Epidermal melanocyte (primary cell): ENCODE data around the gene CMTM8.
"Not testable (repeated sequence)": the region's sequence is repeated elsewhere in the genome, so short reads cannot be mapped to it uniquely, and the experiment has no call there.

Source experiments
- DNase-seq: peaks from one replicate; pipeline ENCODE4 v3.0.0; 2011; ENCODE audit warnings: low spot score; ENCODE audit not compliant: insufficient read length

The CMTM8 gene

DNA sequence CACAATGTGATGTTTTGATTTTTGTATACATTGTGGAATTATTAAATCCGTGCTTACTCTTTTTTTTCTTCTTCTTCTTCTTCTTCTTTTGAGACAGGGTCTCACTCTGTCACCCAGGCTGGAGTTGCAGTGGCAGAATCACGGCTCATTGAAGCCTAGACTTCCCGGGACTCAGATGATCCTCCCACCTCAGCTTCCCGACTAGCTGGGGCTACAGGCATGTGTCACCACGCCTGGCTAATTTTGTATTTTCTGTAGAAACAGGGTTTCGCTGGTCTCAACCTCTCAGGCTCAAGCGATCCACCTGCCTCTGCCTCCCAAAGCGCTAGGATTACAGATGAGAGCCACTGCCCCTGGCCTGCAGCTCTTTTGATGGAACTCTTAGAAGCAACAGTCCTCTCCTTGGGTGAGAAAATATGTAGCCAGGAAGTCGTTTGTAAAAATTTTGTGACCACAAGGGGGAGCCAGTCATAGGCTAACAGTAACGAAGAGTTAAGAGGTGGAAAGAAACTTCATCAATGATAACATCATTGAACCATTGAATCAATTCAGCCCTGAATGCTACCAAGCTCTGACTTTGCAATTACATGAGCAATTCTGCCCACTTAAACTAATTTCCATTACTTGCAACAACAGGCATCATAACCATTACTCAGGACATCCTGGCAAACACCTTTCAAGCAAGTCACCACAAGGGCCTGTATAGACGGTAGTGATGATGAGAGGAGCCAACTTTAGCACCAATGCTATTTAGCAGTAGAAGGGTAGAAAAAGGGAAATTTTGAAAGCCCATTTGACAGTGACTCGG lies 136.5 kb downstream of the CMTM8 start:
- DNase-seq = no peak

DNA sequence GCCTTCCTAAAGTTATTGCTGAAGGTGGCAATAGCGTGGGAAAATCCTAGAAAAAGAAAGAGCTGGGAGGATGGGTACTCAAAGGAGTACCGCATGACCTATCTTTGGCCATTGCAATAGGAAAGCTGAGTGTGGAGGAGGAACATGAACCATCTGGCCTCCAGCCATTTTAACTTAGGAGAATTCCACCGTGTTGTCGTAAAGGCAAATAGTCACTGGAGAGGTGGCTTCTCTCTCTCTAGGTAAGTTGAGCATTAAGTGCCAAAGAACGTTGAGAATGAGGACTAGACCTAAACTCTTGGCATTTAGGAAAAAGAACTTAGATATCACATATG lies 137.1 kb downstream of the CMTM8 start:
- DNase-seq = no peak

DNA sequence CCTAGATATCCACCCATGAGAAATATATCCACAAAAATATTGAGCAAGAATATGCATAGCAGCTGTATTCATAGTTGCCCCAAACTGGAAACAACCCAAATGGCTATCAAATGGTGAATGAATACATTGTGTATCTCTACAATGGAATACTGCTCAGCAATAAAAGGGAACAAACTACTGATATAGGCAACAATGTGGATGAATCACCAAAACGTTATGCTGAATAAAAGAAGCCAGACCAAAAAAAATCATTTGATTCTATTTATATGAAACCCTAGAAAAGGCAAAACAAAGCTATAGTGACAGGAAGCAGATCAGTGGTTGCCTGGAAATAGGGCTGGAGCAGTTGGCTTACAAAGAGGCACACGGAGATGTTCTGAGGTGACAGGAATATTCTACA lies 137.6 kb downstream of the CMTM8 start:
- DNase-seq = no peak

DNA sequence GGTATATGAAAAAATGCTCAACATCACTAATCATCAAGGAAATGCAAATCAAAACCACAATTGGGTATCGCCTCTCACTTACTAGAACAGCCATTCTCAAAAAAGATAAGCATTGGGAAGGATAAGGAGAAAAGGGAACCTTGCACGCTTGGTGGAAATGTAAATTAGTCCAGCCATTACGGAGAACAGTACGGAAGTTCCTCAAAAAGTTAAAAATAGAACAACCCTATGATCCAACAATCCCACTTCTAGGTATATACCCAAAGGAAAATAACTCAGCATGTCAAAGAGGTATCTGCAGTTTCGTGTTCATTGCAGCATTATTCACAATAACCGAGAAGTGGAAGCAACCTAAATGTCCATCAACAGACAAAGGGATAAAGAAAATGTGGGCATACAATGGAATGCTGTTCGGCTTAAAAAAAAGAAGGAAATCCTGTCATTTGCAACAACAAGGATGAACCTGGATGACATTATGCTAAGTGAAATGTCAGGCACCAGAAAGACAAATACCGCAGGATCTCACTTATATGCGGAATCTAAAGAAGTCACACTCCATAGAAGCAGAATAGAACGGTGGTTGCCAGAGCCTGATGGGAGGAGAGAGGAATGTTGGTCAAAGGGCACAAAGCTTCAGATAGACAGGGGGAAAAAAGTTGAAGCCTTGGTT lies 141.5 kb downstream of the CMTM8 start:
- no peak for DNase-seq

- DNase-seq = no peak
Observed at GRCh38 chr3:32381922-32382321, 143.4 kb downstream of the CMTM8 start.

DNA sequence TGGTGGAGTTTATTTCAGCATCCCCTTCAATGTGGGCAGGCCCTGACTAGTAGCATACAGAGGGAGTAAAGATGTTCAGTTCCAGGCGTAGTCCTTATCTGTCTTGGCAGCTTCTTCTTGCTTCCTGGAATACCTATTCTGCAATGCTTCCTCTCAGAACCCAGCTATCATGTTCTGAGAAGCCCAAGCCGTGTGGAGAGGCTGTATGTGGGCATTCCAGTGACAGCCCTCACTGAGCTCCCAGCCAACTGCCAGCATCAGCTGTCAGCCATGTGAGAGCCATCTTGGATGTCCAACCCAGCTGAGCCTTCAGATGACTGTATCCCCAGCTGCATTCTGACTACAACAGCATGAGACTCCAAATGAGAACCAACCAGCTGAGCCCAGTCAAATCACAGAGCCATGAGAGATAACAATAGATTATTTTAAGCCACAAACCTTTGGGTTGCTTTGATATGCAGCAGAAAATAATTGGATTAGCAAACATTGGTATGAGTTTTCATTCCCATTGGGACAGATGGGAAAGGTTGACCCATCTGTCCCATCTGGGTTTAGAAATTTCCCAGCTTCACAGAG lies 144.7 kb downstream of the CMTM8 start:
- no peak for DNase-seq

DNA sequence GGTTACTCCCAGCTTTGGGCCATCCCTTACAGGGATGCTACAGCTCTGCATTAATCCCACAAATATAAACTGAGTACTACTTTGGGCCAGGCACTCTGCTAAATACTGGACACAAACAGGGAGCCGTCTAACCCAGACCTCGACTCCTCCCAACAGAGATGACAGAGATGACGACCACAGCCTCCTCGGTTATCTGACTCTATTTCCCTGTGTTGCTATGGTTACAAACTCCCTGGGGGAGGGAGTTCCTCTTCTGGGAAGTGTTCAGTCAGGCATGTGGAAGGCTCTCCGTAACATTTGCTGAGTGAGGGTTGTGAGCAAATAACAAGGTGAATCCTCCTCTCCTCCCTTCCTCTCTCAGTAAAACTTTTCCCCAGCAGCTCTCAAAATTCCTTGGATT lies 146.5 kb downstream of the CMTM8 start:
- DNase-seq = no peak

GRCh38 chr3:32387512-32387911 lies 149.0 kb downstream of the CMTM8 start:
- no peak for DNase-seq

- DNase-seq = not testable (repeated sequence)
Observed at GRCh38 chr3:32389577-32389976, 151.1 kb downstream of the CMTM8 start.

GRCh38 chr3:32391643-32392535 lies 153.4 kb downstream of the CMTM8 start, which contains the start of gene CMTM7:
Gene CMTM7, plus strand, starts transcription at chr3:32391853. Its CDS starts 54 bp downstream, at chr3:32391907.
- no peak for DNase-seq

DNA sequence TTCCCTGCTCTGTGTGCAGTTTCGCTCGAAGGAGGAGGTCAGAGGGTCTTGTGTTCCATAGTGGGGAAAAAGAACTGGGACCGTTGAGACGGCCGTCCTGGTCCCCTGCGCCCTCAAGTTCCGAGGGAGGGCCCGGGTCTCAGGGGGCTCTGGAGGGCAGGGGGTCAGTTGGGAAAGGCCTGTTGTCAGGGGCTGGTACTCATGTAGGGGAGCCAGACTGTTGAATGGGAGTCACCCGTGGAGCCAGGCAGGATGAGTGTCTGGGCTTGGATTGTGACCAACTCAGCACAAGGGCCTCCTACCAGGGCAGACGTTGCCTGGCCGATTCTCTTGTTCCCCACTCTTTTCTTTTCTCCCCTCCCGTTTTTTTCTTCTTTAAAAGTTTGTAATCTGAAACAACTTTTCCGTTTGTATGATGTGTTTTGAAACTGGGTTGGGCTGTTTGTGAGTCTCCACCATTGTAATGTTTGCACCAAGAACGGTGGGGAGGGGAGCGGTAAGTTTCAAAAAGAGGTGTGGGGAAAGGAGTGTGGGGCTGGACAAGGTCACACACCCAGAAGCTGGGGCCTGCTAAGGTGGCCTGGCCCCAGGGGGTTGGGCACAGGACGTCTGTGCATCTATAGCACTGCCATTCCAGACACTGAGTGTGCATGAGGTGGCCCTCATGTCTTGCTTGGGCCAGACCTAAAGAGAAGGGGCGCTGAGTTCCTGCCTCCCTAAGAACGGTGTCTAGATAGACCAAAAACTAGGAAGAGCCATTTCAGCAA lies 154.2 kb downstream of the CMTM8 start:
- no peak for DNase-seq

- DNase-seq = no peak
Observed at GRCh38 chr3:32395496-32395895, 157.0 kb downstream of the CMTM8 start.

DNA sequence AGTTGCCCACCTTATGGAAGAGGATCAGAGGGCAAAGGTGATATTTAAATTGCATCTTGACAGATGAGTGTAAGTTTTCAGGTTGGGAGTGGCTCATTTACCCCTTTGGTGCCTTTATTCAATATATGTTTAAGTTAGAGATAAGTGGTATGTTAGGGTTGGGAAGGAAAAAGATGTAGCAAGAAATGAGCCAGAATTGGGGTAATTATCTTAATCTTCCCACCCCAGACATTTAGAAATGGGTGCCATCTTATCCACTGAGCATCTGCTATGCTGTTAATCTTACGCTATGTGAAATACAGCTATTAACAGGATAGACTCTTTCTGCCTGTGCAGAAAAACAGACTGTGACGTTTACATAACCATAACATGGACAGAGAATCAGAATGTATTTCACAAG lies 159.5 kb downstream of the CMTM8 start:
- no peak for DNase-seq

GRCh38 chr3:32398531-32398930 lies 160.1 kb downstream of the CMTM8 start:
- DNase-seq = no peak

- DNase-seq = no peak
Observed at GRCh38 chr3:32399030-32399620, 160.6 kb downstream of the CMTM8 start.

DNA sequence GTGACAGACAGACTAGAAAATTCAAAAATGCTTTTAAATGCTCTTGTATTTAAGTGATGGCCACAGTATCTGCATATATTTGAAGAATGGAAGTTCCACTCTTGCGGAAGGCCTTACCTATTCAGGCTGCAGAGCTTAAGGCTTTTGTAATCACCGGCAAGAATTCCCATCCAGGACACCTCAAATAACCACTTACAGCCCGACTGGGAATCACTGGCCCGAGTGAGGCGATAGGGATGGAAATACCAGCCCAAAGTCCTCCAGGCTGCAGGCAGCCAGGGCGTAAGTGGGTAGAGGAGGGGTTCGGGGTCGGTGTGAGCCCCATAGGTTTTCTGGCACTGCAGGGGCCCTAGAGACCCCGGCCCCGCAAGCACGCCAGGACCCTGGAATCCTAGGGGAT lies 162.6 kb downstream of the CMTM8 start:
- DNase-seq = no peak

GRCh38 chr3:32401556-32402081 lies 163.1 kb downstream of the CMTM8 start:
- DNase-seq = peak; percentile 49

DNA sequence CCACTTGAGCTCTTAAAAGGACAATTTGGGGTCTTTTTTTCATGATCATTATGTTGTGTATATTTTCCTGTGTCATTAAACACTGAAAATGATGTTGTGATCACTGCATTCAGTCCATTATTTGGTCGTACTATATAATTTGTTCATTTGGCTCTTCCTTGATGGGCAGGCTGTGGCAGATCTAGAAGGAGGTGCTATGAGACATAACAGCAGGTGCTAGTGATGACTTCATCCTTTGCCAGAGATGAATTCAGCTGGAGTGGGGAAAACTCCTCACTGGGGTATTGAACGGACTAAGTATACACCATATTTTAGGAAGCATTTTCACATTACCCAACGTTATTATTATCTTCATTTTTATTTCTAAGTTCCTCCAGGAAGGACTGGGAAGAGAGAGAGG lies 165.2 kb downstream of the CMTM8 start:
- DNase-seq = no peak

DNA sequence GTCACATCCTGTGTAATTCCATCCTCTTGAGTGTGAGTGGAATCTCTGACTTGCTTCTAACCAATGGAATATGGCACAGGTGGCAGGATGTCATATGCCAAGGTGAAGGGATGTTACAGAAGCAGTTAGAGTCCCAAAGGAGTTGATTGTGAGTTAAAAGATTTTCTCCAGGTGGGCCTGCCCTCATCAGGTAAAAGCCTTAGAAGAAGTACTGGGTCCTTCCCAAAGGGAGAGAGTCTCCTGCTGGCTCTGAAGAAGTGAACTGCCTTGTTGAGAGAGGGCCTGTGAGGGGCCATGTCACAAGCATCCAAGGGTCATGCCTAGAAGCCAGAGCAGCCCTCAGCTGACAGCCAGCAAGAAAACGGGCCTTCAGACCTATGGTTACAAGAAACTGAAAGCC lies 166.2 kb downstream of the CMTM8 start:
- DNase-seq = no peak

DNA sequence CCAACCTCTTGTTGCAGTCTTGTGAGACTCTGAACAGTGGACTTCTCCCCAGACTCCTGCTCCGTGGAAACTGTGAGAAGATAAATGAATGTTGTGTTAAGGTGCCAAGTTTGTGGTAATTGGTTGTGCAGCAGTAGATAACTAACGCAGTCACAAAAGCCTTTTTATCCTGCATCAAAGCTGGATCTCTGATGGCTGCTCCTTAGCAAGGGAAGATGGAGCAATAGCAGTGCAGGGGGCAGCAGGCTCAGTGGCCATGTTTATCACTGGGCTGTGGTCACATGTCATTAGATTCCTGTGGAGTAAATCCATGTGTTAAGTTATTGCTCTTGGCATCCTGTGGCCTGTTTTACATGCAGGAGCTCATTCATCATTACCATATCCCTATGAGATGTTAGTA lies 166.7 kb downstream of the CMTM8 start:
- DNase-seq = no peak
